AG09319 (cell line): ENCODE results near the gene ADD3.

ENCODE experiments used
- DNase-seq: peaks from one replicate; pipeline ENCODE4 v3.0.0-alpha.2; 2010; ENCODE audit warnings: low read depth; ENCODE audit errors: extremely low read depth
- CTCF ChIP-seq: IDR thresholded peaks from 2 replicates; pipeline ENCODE4 v1.5.1; 2011; ENCODE audit warnings: low read depth, mild to moderate bottlenecking, inconsistent platforms, low read length, moderate library complexity

ADD3 gene

DNA sequence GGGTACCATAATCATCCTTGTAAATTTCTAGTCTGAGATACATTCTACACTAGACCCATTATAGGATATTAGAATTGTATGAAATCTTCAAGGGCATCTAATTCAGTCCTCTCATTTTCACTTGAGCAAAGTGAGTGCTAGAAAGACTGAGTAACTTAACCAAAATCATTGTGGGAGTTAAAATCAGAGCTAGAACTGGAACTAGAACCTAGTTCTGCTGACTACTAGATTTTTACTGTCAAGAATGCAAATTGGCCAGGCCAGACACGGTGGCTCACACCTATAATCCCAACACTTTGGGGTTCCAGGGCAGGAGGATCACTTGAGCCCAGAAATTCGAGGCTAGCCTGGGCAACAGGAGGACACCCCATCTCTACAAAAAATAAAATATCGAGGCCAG lies 53.9 kb downstream of the ADD3 start:
- no peak for DNase-seq
- no peak for TF ChIP-seq CTCF

DNA sequence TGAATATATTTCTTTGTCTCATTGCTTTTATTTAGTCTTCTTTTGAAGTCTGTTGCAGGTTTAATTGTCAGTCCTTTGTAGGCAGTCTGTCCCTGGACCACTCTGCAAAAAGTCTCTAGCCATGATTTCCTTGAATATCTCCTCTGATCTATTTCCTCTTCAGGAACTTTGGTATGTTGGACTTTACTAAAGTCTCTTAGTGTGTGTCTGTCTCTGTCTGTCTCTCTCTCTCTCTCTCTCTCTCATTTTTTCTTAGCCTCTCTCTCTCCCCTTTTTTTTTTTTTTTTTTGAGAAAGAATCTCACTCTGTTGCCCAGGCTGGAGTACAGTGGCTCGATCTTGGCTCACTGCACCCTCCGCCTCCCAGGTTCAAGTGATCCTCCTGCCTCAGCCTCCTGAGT lies 57.5 kb downstream of the ADD3 start:
- no peak for DNase-seq
- TF ChIP-seq CTCF = no peak

GRCh38 chr10:110067960-110068770 lies 60.4 kb downstream of the ADD3 start:
- TF ChIP-seq CTCF = no peak
- DNase-seq = no peak

- TF ChIP-seq CTCF = no peak
- DNase-seq = no peak
Measured at GRCh38 chr10:110068780-110069179, 61.0 kb downstream of the ADD3 start.

GRCh38 chr10:110069502-110069982 lies 61.8 kb downstream of the ADD3 start:
- no peak for DNase-seq
- no peak for TF ChIP-seq CTCF

DNA sequence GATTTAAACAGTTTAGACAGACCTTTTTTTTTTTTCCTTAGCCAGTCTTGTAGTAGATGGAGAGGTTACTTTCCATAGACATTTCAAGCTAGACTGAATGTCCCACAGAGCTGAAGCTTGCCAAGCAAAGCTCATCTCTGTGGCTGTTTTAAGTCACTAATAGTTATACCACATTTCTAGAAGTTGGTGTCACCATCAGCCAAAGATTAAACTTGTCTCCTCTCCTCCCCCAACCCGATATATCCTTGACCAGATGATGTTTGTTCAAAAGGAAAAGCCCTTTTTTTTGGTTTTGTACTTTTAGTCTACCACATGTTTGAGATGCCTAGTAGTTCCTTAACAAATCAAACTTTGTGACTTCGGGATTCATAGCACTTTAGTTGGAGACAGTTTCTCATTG lies 66.1 kb downstream of the ADD3 start:
- no peak for TF ChIP-seq CTCF
- DNase-seq = no peak

DNA sequence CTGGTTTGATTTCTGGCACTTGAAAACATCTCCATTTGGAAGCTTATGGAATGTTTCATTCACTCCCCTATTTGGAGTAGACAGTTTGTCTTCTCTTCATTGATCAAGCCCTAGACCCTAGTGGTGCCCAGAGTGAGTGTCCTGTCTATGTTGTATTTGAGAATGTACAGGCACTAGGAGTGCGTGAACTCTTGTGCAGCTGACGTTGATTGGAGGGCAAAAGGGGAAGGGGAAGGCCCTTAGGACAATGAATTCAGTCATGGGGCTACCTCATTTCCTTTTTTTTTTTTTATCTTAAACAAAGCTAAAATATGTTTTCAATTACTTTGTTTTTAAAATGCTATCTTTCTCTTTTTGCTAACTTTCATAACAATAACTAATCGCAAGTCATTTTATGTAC lies 66.5 kb downstream of the ADD3 start:
- no peak for TF ChIP-seq CTCF
- no peak for DNase-seq
